LNCaP clone FGC (cell line): ENCODE measurements around the gene MVD.

Experiments used
- DNase-seq: peaks from one replicate; pipeline ENCODE4 v3.0.0-alpha.2; 2011; ENCODE audit warnings: low read depth
- H3K4me3 ChIP-seq: 2 replicates; pipeline ENCODE4 v1.5.1; 2011; ENCODE audit warnings: mild to moderate bottlenecking, low read depth, low read length, control low read depth
- CTCF ChIP-seq: IDR thresholded peaks from 2 replicates; pipeline ENCODE4 v1.5.1; 2012; ENCODE audit warnings: mild to moderate bottlenecking; ENCODE audit not compliant: control insufficient read depth, insufficient read depth; ENCODE audit errors: extremely low read depth

The MVD gene

GRCh38 chr16:88700636-88701482 is 38.0 kb upstream of the MVD start:
- DNase-seq = no peak
- no peak overlapping the region for H3K4me3 ChIP-seq
- no peak for TF ChIP-seq CTCF

- TF ChIP-seq CTCF = no peak
- DNase-seq = no peak
- no peak overlapping the region for H3K4me3 ChIP-seq
Measured at GRCh38 chr16:88700322-88700635, 37.4 kb upstream of the MVD start.

- DNase-seq = no peak
- no peak for TF ChIP-seq CTCF
- no peak overlapping the region for H3K4me3 ChIP-seq
Measured at GRCh38 chr16:88699180-88699579, 36.3 kb upstream of the MVD start.

GRCh38 chr16:88698646-88699045 is 35.8 kb upstream of the MVD start:
- DNase-seq = no peak

GRCh38 chr16:88697831-88698615 is 35.1 kb upstream of the MVD start:
- no peak overlapping the region for H3K4me3 ChIP-seq
- no peak for DNase-seq
- peak; percentile 38 for TF ChIP-seq CTCF

More at GRCh38 chr16:88698646-88699045, 35.8 kb upstream of the MVD start:
- no peak for TF ChIP-seq CTCF
- no peak overlapping the region for H3K4me3 ChIP-seq

- no peak for TF ChIP-seq CTCF
- H3K4me3 ChIP-seq = no peak overlapping the region
- no peak for DNase-seq
Measured at GRCh38 chr16:88697116-88697830, 34.4 kb upstream of the MVD start.
